22Rv1 (cell line): ENCODE data around the gene ARHGDIA.

Experiments used
- H3K27ac ChIP-seq: fragments of 450-650 bp; 2 replicates; pipeline ENCODE4 v1.5.1; 2017
- CTCF ChIP-seq: fragments of 450-650 bp; IDR thresholded peaks from 2 replicates; pipeline ENCODE4 v1.5.1; 2017; ENCODE audit warnings: mild to moderate bottlenecking
- ZFX ChIP-seq: fragments of 450-650 bp; IDR thresholded peaks from 2 replicates; pipeline ENCODE4 v1.6.1; 2017; ENCODE audit warnings: antibody characterized with exemption, borderline replicate concordance

Gene ARHGDIA

GRCh38 chr17:81870131-81870980, 781 bp downstream of the ARHGDIA start:
- TF ChIP-seq CTCF: no peak
- no peak for TF ChIP-seq ZFX
- H3K27ac ChIP-seq: peak overlapping the region; percentile 99

GRCh38 chr17:81869221-81870130, 1.7 kb downstream of the ARHGDIA start:
- TF ChIP-seq CTCF (peak; percentile 84), ZFX (no peak)
- peak overlapping the region; percentile 99 for H3K27ac ChIP-seq

GRCh38 chr17:81868674-81869220, 2.4 kb downstream of the ARHGDIA start:
- TF ChIP-seq ZFX: no peak
- TF ChIP-seq CTCF: no peak

GRCh38 chr17:81867991-81868673, 3.0 kb downstream of the ARHGDIA start:
- H3K27ac ChIP-seq: peak overlapping the region; percentile 99
- TF ChIP-seq CTCF (no peak), ZFX (no peak)

More at GRCh38 chr17:81868674-81869220, 2.4 kb downstream of the ARHGDIA start:
- H3K27ac ChIP-seq: peak overlapping the region; percentile 99

- H3K27ac ChIP-seq: peak overlapping the region; percentile 99
- TF ChIP-seq ZFX: no peak
- no peak for TF ChIP-seq CTCF
These were observed 3.8 kb downstream of the ARHGDIA start for GRCh38 chr17:81867170-81867990.
